GM08714 (cell line): ENCODE results near the gene GNL3.
"Not testable (repeated sequence)": the region's sequence is repeated elsewhere in the genome, so short reads cannot be mapped to it uniquely, and the experiment has no call there.

Source experiments
- H3K4me3 ChIP-seq: fragments of 200-500 bp; sonication (Bioruptor generic); 2 replicates; pipeline ENCODE4 v1.5.1; 2014; ENCODE audit warnings: mild to moderate bottlenecking, low read length, inconsistent platforms
- ZNF274 ChIP-seq: IDR thresholded peaks from 2 replicates; pipeline ENCODE4 v1.6.1; 2012; ENCODE audit warnings: mild to moderate bottlenecking, low read depth, low read length

Gene GNL3

DNA sequence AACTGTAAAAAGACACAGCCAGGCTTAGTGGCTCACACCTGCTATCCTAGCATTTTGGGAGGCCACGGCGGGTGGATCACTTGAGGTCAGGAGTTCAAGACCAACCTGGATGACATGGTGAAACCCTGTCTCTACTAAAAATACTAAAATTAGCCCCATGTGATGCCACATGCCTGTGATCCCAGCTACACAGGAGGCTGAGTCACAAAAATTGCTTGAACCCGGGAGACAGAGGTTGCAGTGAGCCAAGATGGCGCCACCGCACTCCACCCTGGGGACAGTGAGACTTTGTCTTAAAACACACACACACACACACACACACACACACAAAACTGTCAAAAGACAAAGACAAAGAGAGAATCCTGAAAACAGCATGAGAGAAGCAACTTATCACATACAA is 38.1 kb downstream of the GNL3 start:
- H3K4me3 ChIP-seq, result no peak overlapping the region
- TF ChIP-seq ZNF274, result no peak

DNA sequence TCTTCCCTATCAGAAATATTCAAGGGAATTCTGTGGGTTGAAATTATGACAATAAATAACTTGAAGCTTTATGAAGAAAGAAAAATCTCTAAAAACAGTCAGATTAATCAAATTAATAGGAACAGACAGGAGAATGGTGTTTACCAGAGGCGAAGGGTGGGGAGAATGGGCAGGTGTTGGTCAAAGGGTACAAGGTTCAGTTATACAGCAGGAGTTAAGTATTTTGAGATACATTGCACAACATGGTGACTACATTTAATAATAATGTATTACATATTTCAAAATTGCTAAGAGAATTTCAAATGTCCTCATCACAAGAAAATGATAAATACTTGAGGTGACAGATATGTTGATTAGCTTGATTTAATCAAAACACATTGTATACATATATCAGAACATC is 38.7 kb downstream of the GNL3 start:
- no peak for TF ChIP-seq ZNF274

DNA sequence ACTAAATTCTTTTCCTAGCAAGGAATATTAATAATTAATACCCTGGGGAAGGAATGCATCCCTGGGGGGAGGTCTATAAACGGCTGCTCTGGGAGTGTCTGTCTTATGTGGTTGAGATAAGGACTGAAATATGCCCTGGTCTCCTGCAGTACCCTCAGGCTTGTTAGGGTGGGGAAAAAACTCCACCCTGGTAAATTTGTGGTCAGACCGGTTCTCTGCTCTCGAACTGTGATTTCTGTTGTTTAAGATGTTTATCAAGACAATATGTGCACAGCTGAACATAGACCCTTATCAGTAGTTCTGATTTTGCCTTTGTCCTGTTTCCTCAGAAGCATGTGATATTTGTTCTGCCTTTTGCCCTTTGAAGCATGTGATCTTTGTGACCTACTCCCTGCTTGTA is 42.9 kb downstream of the GNL3 start:
- H3K4me3 ChIP-seq, result not testable (repeated sequence)

More for the DNA sequence above, 38.7 kb downstream of the GNL3 start:
- no peak overlapping the region for H3K4me3 ChIP-seq

DNA sequence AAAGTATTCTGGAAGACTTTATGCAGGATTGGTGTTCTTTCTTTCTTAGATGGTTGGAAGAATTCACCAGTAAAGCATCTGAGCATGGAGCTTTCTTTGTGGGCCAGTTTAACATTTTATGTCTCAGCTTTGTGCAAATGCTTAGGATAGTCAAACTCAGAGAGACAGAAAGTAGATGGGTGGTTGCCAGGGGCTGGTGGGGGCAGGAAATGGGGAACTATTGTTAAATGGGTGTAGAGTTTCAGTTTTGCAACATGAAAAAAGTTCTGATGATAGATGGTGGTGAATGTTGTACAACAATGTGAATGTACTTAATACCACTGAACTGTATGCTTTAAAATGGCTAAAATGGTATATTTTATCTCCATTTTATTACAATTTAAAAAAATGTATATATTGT is 44.8 kb downstream of the GNL3 start:
- H3K4me3 ChIP-seq, result no peak overlapping the region
- TF ChIP-seq ZNF274, result no peak

DNA sequence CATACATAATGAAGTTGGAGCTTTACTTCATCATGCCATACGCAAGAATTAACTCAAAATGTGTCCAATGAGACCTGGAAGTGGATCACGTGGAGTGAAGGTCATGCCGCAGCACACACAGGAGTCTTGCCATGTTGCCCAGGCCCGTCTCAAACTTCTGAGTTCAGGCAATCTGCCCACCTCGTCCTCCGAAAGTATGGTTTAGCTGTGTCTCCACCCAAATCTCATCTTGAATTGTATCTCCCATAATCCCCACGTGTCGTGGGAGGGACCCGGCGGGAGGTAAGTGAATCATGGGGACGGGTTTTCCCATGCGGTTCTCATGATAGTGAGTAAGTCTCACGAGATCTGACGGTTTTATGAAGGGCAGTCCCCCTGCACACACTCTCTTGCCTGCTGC is 45.8 kb downstream of the GNL3 start:
- no peak overlapping the region for H3K4me3 ChIP-seq
- no peak for TF ChIP-seq ZNF274

DNA sequence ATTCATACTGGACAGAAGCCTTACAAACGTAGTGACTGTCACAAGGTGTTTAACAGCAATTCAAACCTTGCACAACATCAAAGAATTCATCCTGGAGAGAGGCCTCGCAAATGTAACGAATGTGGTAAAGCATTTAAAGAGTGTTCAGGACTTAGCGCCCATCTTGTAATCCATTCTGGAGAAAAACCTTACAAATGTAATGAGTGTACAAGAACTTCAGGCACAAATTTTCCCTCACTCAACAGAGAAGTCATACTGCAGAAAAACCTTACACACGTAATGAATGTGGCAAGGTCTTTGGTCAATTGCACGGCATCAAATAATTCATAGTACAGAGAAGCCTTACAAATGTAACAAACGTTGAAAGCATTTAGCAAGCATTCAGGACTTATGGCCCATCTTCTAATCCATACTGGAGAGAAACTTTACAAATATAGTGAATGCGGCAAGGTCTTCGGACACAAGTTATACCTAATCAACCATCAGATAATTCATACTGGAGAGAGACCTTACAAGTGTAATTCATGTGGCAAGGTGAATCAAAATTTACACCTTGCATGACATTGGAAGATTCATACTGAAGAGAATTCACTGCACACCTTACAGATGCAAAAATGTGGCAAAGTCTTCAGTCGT is 47.5 kb downstream of the GNL3 start:
- TF ChIP-seq ZNF274, result peak; percentile 64
- H3K4me3 ChIP-seq, result no peak overlapping the region

DNA sequence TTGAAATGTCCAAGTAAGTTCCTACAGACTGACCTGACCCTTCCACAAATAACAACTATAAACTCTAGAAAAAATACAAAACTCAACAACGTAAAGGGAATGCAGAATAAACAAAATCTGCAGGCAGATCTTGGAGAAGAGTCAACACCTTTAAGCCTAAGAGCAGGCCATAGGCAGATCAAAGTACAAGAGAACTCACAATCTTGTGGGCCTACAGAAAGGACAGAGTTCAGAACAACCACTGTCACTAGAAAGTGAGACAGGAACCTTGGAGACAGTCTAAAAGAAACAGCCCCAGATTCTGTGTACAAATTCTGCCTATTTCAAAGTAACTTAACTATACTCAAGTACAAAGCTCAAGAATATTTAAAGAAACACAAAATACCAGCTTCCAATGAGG is 53.9 kb downstream of the GNL3 start:
- no peak for TF ChIP-seq ZNF274
- H3K4me3 ChIP-seq, result no peak overlapping the region

DNA sequence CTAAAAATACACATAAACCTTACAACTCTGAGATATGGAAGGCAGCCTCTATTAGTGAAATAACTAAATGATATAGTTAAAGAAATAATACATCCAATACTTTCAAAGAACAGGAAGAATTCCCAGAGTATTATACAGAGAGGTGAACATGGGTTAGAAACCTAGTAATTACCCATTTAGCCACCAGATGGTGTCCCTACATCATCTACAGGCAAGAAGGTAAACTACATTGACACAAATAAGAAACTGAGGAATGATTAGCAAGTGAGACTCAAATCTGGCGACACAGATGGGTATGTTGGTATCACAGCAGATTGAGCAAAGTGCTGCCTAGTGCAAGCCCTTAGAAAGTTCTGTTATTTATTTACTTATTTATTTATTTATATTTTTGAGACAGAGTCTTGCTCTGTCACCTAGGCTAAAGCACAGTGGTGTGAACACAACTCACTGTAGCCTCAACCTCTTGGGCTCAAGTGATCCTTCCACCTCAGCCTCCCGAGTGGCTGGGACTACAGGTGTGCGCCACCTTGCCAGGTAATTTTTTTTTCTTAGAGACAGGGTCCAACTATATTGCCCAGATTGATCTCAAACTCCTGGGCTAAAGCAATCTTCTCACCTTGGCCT is 56.7 kb downstream of the GNL3 start:
- no peak overlapping the region for H3K4me3 ChIP-seq
- no peak for TF ChIP-seq ZNF274

DNA sequence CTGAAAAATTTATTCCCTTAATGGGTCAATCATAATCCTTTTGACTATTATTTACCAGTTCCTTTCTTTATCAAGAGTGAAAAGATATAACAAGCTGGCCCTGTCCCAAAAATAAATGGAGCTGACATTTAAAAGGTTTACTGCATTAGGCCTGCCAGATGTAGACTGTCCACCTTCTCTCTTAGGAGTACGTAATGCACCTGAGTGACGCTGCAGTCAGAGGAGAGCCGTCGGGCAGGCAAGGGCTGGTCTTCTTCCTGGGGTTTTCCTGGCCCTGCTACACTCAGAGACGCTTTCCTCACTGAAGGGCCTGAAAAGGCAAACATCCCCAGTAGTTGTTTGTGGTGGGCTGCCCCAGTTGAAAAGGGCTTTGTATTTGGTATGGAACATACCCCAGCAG is 57.3 kb downstream of the GNL3 start:
- H3K4me3 ChIP-seq, result no peak overlapping the region
- no peak for TF ChIP-seq ZNF274

DNA sequence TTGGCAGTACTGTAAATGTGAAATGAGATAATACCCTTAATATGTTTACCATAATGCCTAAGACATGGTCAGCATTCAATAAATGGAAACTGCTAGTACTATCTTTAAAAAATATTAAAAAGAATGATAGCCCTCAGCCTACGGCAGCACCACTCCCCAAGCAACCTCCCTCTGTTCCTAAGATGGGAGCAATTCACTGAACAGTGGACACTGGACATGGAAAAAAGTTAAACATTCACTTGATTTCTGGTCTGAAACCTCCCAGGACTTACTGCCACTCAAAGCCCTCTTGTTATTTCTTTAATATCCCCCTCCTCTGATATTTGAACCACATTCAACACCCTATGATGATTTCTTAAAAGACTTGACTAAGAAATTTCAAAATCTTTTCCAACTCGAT is 57.9 kb downstream of the GNL3 start:
- TF ChIP-seq ZNF274, result no peak
- no peak overlapping the region for H3K4me3 ChIP-seq
